Tongue (tissue), 2 donors: ENCODE results near the gene ST6GALNAC5. TPM values are rescaled to one million over a fixed set of nuclear protein-coding genes. Genes with fewer than 3 reads are reported as not detected.
"Not testable (repeated sequence)": the region's sequence is repeated elsewhere in the genome, so short reads cannot be mapped to it uniquely, and the experiment has no call there.

Experiments
- DNase-seq: peaks from one replicate; pipeline ENCODE4 v3.0.0-alpha.2; 2015
- total RNA-seq: library from RNA; depleted of rRNA; stranded (reverse); fragments of >200 nt; gene quantifications from one replicate; pipeline ENCODE4 v1.2.3, GENCODE V29; 2014

Gene ST6GALNAC5
- total RNA-seq = 5.2 TPM

GRCh38 chr1:76867342-76868130 lies at the start of gene ST6GALNAC5:
Gene ST6GALNAC5, plus strand, starts transcription at chr1:76867480.
- peak; percentile 84 for DNase-seq

- no peak for DNase-seq
Measured at GRCh38 chr1:76820028-76820427, 47.3 kb upstream of the ST6GALNAC5 start.

GRCh38 chr1:76822961-76823360 lies 44.3 kb upstream of the ST6GALNAC5 start:
- DNase-seq = not testable (repeated sequence)

- no peak for DNase-seq
Measured at GRCh38 chr1:76824106-76824505, 43.2 kb upstream of the ST6GALNAC5 start.

GRCh38 chr1:76826072-76826845 lies 41.0 kb upstream of the ST6GALNAC5 start:
- DNase-seq = no peak

- no peak for DNase-seq
Measured at GRCh38 chr1:76827066-76827465, 40.2 kb upstream of the ST6GALNAC5 start.

- no peak for DNase-seq
Measured at GRCh38 chr1:76830373-76830772, 36.9 kb upstream of the ST6GALNAC5 start.

- no peak for DNase-seq
Measured at GRCh38 chr1:76832521-76832920, 34.8 kb upstream of the ST6GALNAC5 start.

GRCh38 chr1:76833151-76833550 lies 34.1 kb upstream of the ST6GALNAC5 start:
- no peak for DNase-seq

- DNase-seq = peak; percentile 10
Measured at GRCh38 chr1:76833856-76834255, 33.4 kb upstream of the ST6GALNAC5 start.

- no peak for DNase-seq
Measured at GRCh38 chr1:76835203-76835602, 32.1 kb upstream of the ST6GALNAC5 start.

GRCh38 chr1:76840278-76840677 lies 27.0 kb upstream of the ST6GALNAC5 start:
- DNase-seq = no peak

GRCh38 chr1:76841460-76841859 lies 25.8 kb upstream of the ST6GALNAC5 start:
- DNase-seq = no peak

GRCh38 chr1:76843821-76844464 lies 23.3 kb upstream of the ST6GALNAC5 start:
- no peak for DNase-seq

GRCh38 chr1:76854255-76854654 lies 13.0 kb upstream of the ST6GALNAC5 start:
- no peak for DNase-seq

GRCh38 chr1:76856104-76856503 lies 11.2 kb upstream of the ST6GALNAC5 start:
- no peak for DNase-seq

- DNase-seq = peak; percentile 20
Measured at GRCh38 chr1:76857138-76857537, 10.1 kb upstream of the ST6GALNAC5 start.

- DNase-seq = no peak
Measured at GRCh38 chr1:76857973-76858372, 9.3 kb upstream of the ST6GALNAC5 start.

GRCh38 chr1:76861149-76861548 lies 6.1 kb upstream of the ST6GALNAC5 start:
- DNase-seq = no peak

- DNase-seq = no peak
Measured at GRCh38 chr1:76862447-76862846, 4.8 kb upstream of the ST6GALNAC5 start.

- DNase-seq = no peak
Measured at GRCh38 chr1:76864383-76864782, 2.9 kb upstream of the ST6GALNAC5 start.

- DNase-seq = no peak
Measured at GRCh38 chr1:76865696-76866286, 1.5 kb upstream of the ST6GALNAC5 start.

- no peak for DNase-seq
Measured at GRCh38 chr1:76866566-76866965, 714 bp upstream of the ST6GALNAC5 start.
